Measurements from ENCODE around the gene LDAF1.

- TF ChIP-seq CTCF (IDR thresholded peaks at IDR 0.05) (no peak), POLR2A (IDR thresholded peaks at IDR 0.05) (no peak)
Measured at GRCh38 chr16:21222495-21223337, 64.2 kb downstream of the LDAF1 start.
